Spleen (tissue), 11 donors: ENCODE data around the gene DNAH10. TPM values are rescaled to one million over a fixed set of nuclear protein-coding genes. Genes with fewer than 3 reads are reported as not detected.

Source experiments
- DNase-seq: peaks from one replicate; pipeline ENCODE4 v3.0.0-alpha.2; 2020
- H3K27ac ChIP-seq, 8 donors: fragments of 200-600 bp; sonication (generic) in 7 of 8; 1 replicate in 4 of 8; 2 replicates in 4 of 8; pipeline versions ENCODE4 v1.5.0 to v1.8.0; 2016 to 2021; ENCODE audit warnings: inconsistent platforms in 4 of 8, mild to moderate bottlenecking in 4 of 8, moderate library complexity in 1 of 8
- H3K27me3 ChIP-seq, 7 donors: fragments of 200-600 bp; sonication (generic) in 6 of 7; replicated peaks in 1 of 7; 1 replicate in 4 of 7; 2 replicates in 3 of 7; pipeline versions ENCODE4 v1.5.0 to v1.8.0; 2016 to 2021; ENCODE audit warnings: inconsistent platforms in 3 of 7, mild to moderate bottlenecking in 1 of 7
- H3K36me3 ChIP-seq, 6 donors: fragments of 200-600 bp; sonication (generic) in 5 of 6; 1 replicate in 4 of 6; 2 replicates in 2 of 6; pipeline versions ENCODE4 v1.5.0 to v1.8.0; 2016 to 2021; ENCODE audit warnings: inconsistent platforms in 2 of 6
- H3K4me1 ChIP-seq, 6 donors: fragments of 200-600 bp; sonication (generic) in 5 of 6; 1 replicate in 3 of 6; 2 replicates in 3 of 6; pipeline versions ENCODE4 v1.5.0 to v1.8.0; 2016 to 2021; ENCODE audit warnings: inconsistent platforms in 3 of 6
- H3K4me3 ChIP-seq, 8 donors: fragments of 200-600 bp; sonication (generic) in 7 of 8; 1 replicate in 4 of 8; 2 replicates in 4 of 8; pipeline versions ENCODE4 v1.5.0 to v1.8.0; 2016 to 2021; ENCODE audit warnings: inconsistent platforms in 4 of 8, mild to moderate bottlenecking in 4 of 8, moderate library complexity in 2 of 8
- H3K9me3 ChIP-seq, 8 donors: fragments of 200-600 bp; sonication (generic) in 7 of 8; 1 replicate in 4 of 8; 2 replicates in 4 of 8; pipeline versions ENCODE4 v1.5.0 to v1.8.0; 2016 to 2021; ENCODE audit warnings: inconsistent platforms in 4 of 8
- POLR2A ChIP-seq, 3 donors: fragments of 450-650 bp; IDR thresholded peaks; one replicate each; pipeline ENCODE4 v1.5.1; 2017; ENCODE audit warnings: antibody characterized with exemption in 3 of 3, mild to moderate bottlenecking in 1 of 3
- POLR2AphosphoS5 ChIP-seq, 3 donors: sonication (generic); formaldehyde crosslinking; IDR thresholded peaks; one replicate each; pipeline ENCODE4 v1.5.1; 2017; ENCODE audit warnings: antibody characterized with exemption in 3 of 3
- WGBS, 5 donors: extraction: QIAGEN DNeasy Blood & Tissue Kit in 3 of 5; methylation state at CpG; one replicate each; pipeline versions ENCODE4 v1.1.5 to v1.1.7; 2013 to 2018; 5-methylcytosine and 5-hydroxymethylcytosine counted together
- intact Hi-C: fragments of 100-400 bp; cut with DNase I; formaldehyde crosslinking; loops from one replicate; pipeline ENCODE4 v1.15.0; 2023; ENCODE audit warnings: low total_unique reads
- polyA plus RNA-seq, 3 donors: library from polyadenylated mRNA; stranded (reverse); fragments of 200-250 nt; gene quantifications; one replicate each; pipeline ENCODE4 v1.2.1, GENCODE V29; 2013
- total RNA-seq, 7 donors: library from RNA; depleted of rRNA in 3 of 7; stranded (reverse); fragments of >200 nt in 3 of 7; fragmentation: NEBNext Ultra II Directional in 4 of 7; extraction: Animal tissue kit (Norgen Biotek cat#: 25700) in 4 of 7; gene quantifications; one replicate each; pipeline versions ENCODE4 v1.1.0 to v1.2.1, GENCODE V29; 2016 to 2021
- TF ChIP-seq, protein P1 (sequence below), 11 experiments: fragments of 200-600 bp in 7 of 11; fragments of 450-650 bp in 4 of 11; sonication (generic) in 4 of 11; IDR thresholded peaks in 8 of 11; conservative IDR thresholded peaks in 3 of 11; 1 replicate in 7 of 11; 2 replicates in 4 of 11; pipeline versions ENCODE4 v1.4.0 to v1.8.0; 2016 to 2021; ENCODE audit warnings: antibody characterized with exemption in 11 of 11, inconsistent platforms in 4 of 11, mild to moderate bottlenecking in 1 of 11
- donor health status: healthy with polysubstance abuse.
- donor health status: DM: no; HTN: no; CAD: no; lungs with moderate emphysema.
- donor health status: DM: no; HTN: no; CAD: no.
- donor health status: Bipolar disorder and iron deficiency.
- donor health status: healthy.
- donor health status: DM: no; HTN: no; CAD: no.
- donor health status: DM: yes; HTN: yes; CAD: no.

DNAH10 gene
- total and polyA plus RNA-seq, 10 donors, result 0.23 to 2.2 (median 0.43) TPM; not detected in 1

DNA sequence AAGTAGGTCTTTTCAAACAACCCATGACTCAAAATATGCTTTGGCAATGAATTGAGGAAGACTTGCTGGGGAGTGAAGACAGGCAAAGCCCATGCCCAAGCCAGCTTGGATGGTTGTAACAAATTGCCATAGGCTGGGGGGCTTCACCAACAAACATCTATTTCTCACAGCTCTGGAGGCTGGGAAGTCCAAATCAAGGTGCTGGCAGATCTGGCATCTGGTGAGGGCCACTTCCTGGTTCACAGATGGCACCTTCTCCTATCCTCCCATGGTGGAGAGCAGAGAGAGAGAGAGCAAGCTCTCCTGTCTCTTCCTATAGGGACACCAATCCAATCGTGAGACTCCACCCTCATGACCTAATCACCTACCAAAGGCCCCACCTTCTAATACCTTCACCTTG lies 11.3 kb downstream of the DNAH10 start:
- peaks cover 0 to 14% (median 5%) of the 10 kb centered on the region in 8 donors for H3K9me3 ChIP-seq
- H3K27ac ChIP-seq, result no peak overlapping the region
- H3K4me3 ChIP-seq, result no peak overlapping the region
- intact Hi-C loops, result no loop called here
- DNase-seq, result no peak
- no peaks in the 10 kb centered on the region for H3K36me3 ChIP-seq
- TF ChIP-seq, protein P1, sequence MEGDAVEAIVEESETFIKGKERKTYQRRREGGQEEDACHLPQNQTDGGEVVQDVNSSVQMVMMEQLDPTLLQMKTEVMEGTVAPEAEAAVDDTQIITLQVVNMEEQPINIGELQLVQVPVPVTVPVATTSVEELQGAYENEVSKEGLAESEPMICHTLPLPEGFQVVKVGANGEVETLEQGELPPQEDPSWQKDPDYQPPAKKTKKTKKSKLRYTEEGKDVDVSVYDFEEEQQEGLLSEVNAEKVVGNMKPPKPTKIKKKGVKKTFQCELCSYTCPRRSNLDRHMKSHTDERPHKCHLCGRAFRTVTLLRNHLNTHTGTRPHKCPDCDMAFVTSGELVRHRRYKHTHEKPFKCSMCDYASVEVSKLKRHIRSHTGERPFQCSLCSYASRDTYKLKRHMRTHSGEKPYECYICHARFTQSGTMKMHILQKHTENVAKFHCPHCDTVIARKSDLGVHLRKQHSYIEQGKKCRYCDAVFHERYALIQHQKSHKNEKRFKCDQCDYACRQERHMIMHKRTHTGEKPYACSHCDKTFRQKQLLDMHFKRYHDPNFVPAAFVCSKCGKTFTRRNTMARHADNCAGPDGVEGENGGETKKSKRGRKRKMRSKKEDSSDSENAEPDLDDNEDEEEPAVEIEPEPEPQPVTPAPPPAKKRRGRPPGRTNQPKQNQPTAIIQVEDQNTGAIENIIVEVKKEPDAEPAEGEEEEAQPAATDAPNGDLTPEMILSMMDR (IDR thresholded peaks at IDR 0.05 in 8 of 11, conservative IDR thresholded peaks at IDR 0.05 in 3 of 11), result no peak
- TF ChIP-seq POLR2A (IDR thresholded peaks at IDR 0.05), result no peak
- no peak for TF ChIP-seq POLR2AphosphoS5 (IDR thresholded peaks at IDR 0.05)
- peaks cover 0 to 2% (median 0%) of the 10 kb centered on the region in 6 donors for H3K4me1 ChIP-seq
- WGBS, 5 donors, result 44 to 79% (median 68%) methylated on average over 1 of the region's 1 CpG
- no peaks in the 10 kb centered on the region for H3K27me3 ChIP-seq

DNA sequence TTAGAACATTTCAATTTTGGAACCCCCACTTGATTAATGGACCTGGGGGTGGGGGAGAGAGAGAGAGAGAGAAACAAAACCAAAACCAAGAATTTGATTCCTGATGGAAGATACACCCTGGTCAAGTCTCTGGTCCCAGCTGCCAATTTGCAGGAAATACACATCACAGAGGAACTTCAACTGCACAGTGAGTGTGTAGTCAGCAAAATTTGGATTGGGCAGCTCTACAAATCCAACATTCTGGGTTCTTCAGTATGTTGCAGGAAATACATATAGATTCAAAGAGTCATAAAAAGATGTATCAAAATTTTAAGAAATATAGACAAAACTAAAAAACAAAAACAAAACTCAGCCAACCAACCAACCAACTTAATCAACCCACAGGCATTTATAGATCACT lies 17.4 kb downstream of the DNAH10 start:
- Histone ChIP-seq H3K36me3 (no peaks in the 10 kb centered on the region), H3K4me3 (no peak overlapping the region), H3K27ac (no peak overlapping the region), H3K4me1 (no peaks in the 10 kb centered on the region), H3K27me3 (no peaks in the 10 kb centered on the region), H3K9me3 (peaks cover 0 to 16% (median 0%) of the 10 kb centered on the region in 8 donors)
- DNase-seq, result no peak
- no peak for TF ChIP-seq POLR2AphosphoS5 (IDR thresholded peaks at IDR 0.05)
- TF ChIP-seq POLR2A (IDR thresholded peaks at IDR 0.05), result no peak
- TF ChIP-seq, protein P1 (IDR thresholded peaks at IDR 0.05 in 8 of 11, conservative IDR thresholded peaks at IDR 0.05 in 3 of 11), result no peak
- intact Hi-C loops, result no loop called here

DNA sequence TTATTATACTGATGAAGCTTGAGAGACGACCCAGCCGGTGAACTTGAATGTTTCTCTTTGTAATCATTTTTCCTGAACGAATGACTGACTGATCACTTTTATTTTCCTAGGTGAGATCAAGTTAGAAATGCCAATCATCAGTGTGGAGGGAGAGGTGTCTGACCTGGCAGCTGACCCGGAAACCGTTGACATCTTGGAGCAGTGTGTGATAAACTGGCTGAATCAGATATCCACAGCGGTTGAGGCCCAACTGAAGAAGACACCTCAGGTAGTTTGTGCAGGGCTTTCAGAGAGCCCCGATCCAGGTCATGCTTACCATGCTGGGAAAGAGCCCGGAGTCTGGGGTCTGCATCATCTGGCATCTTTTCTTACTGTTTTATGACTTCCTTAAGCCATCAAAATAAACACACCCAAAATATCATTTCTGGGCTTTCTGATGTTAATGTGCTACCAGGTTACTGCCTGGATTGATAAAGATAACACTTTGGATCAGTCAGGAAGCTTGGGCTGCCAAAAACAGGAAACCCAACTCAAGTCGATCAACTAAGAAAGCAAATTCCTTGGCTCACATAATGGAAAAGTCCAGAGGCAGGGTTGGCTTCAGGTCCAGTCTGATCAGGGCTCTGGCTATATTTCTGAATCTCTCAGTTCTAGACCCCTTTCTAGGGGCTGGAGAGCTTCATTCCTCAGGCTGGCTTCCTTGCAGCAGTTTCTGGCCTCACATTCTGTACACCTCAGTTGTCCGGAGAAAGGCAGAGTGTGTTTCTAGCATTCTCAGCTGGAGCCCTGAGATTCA lies 21.1 kb downstream of the DNAH10 start:
- Histone ChIP-seq H3K36me3 (no peaks in the 10 kb centered on the region), H3K27me3 (no peaks in the 10 kb centered on the region), H3K4me1 (no peaks in the 10 kb centered on the region), H3K27ac (no peak overlapping the region), H3K4me3 (no peak overlapping the region), H3K9me3 (peaks cover 0 to 11% (median 0%) of the 10 kb centered on the region in 8 donors)
- WGBS, 5 donors, result 81 to 89% (median 84%) methylated on average over 10 of the region's 10 CpGs
- no peak for DNase-seq
- intact Hi-C loops, result no loop called here
- TF ChIP-seq POLR2A (IDR thresholded peaks at IDR 0.05) (no peak), POLR2AphosphoS5 (IDR thresholded peaks at IDR 0.05) (no peak)
- TF ChIP-seq, protein P1 (IDR thresholded peaks at IDR 0.05 in 8 of 11, conservative IDR thresholded peaks at IDR 0.05 in 3 of 11), result no peak

DNA sequence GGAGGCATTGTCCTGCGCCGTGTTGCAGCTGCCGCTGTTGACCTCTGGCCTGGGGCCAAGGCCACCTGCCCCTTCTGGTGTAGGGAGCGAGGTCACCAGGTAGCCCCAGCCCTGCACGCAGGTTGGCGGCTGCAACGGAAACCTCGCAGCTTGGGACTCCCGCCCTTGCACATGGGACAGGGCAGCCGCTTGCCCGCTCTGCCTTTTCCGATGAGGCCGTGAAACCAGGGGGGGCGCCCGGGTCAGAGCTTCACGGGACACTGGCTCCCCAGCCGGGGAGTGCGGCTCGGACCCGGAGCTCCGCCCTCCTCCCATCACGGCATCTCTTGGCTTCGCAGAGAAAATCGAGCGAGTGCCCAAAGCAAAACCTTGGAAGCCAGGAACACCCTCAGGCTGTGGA lies 25.4 kb downstream of the DNAH10 start:
- no peak overlapping the region for H3K4me3 ChIP-seq
- intact Hi-C loops, result no loop called here

More for the DNA sequence above, 25.4 kb downstream of the DNAH10 start:
- H3K9me3 ChIP-seq, result peaks cover 0 to 11% (median under 1%) of the 10 kb centered on the region in 8 donors
- TF ChIP-seq POLR2AphosphoS5 (IDR thresholded peaks at IDR 0.05), result no peak
- TF ChIP-seq POLR2A (IDR thresholded peaks at IDR 0.05), result no peak
- TF ChIP-seq, protein P1 (IDR thresholded peaks at IDR 0.05 in 8 of 11, conservative IDR thresholded peaks at IDR 0.05 in 3 of 11), result no peak
- H3K27me3 ChIP-seq, result no peaks in the 10 kb centered on the region
- no peak for DNase-seq
- no peaks in the 10 kb centered on the region for H3K36me3 ChIP-seq
- H3K4me1 ChIP-seq, result no peaks in the 10 kb centered on the region
- no peak overlapping the region for H3K27ac ChIP-seq
- 89 to 96% (median 93%) methylated on average over 6 to 25 of the region's 25 CpGs for WGBS, 5 donors
